Mesothelial cell of epicardium (in vitro differentiated cells): ENCODE data around the gene PLEKHG3. TPM values are rescaled to one million over a fixed set of nuclear protein-coding genes. Genes with fewer than 3 reads are reported as not detected.
"Not testable (repeated sequence)": the region's sequence is repeated elsewhere in the genome, so short reads cannot be mapped to it uniquely, and the experiment has no call there.

ENCODE experiments used
- DNase-seq, 2 experiments: peaks; one replicate each; pipeline ENCODE4 v3.0.0; 2021; ENCODE audit warnings: low spot score in 2 of 2; ENCODE audit not compliant: unreplicated experiment in 2 of 2
- H3K27ac Mint-ChIP-seq: 2 replicates; pipeline ENCODE4 v1.8.0; 2021; ENCODE audit warnings: mixed read lengths
- H3K27me3 Mint-ChIP-seq: 2 replicates; pipeline ENCODE4 v1.8.0; 2021; ENCODE audit warnings: low read depth, mixed read lengths
- H3K36me3 Mint-ChIP-seq: 2 replicates; pipeline ENCODE4 v1.8.0; 2021; ENCODE audit warnings: mixed read lengths
- H3K4me1 Mint-ChIP-seq: 2 replicates; pipeline ENCODE4 v1.8.0; 2021; ENCODE audit warnings: mixed read lengths
- H3K4me3 Mint-ChIP-seq: 2 replicates; pipeline ENCODE4 v1.8.0; 2021; ENCODE audit warnings: mild to moderate bottlenecking, moderate library complexity, mixed read lengths
- H3K9me3 Mint-ChIP-seq: 2 replicates; pipeline ENCODE4 v1.8.0; 2021; ENCODE audit warnings: mixed read lengths
- CTCF ChIP-seq: fragments of 200-600 bp; sonication (generic); IDR thresholded peaks from one replicate; pipeline ENCODE4 v1.5.0; 2021; ENCODE audit warnings: antibody characterized with exemption; ENCODE audit not compliant: unreplicated experiment
- total RNA-seq: library from RNA; stranded (reverse); gene quantifications from 3 replicates; pipeline ENCODE4 v1.2.1, GENCODE V29; 2021

The PLEKHG3 gene
- total RNA-seq = 141 to 142 TPM (median 142 TPM) in 3 replicates

DNA sequence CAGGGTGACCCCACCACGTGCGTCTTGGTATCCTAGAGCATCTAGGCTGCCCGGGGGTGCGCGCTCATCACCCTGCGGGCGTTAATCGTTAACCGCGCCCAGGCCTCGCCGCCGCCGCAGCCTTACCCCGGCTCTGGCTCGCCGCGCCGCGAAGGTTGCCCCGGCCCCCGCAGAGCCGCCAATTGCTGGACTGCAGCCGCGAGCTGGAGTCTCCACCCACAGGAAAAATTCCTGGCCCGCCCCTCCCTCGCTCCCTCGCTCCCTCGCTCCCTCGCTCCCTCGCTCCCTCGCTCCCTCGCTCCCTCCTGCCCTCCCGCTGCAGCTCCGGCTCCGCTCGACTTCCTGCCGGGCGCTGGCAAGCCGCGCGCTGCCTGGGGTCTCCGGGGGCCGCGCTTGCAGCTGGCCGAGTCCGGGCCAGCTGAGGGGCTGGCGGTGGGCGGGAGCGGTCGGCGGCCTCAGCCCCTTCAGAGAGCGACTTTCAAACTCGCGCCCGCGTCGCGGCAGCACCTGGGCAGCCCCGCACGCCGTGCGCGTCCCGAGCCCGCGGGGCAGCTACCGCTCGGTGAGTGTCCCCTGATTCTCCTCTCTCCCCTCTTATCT lies at the start of gene PLEKHG3:
Gene PLEKHG3 (plus strand): TSS at position 282 of the 600 bp plus-strand sequence. CDS start 23,208 bp downstream, outside the sequence.
- Mint-ChIP-seq H3K9me3 (no peaks in the 10 kb centered on the region), H3K27me3 (no peaks in the 10 kb centered on the region), H3K36me3 (no peaks in the 10 kb centered on the region), H3K4me1 (peaks cover 66% of the 10 kb centered on the region), H3K27ac (peak within 1 kb of the TSS; percentile 96), H3K4me3 (peak within 1 kb of the TSS; percentile 83)
- TF ChIP-seq CTCF = no peak
- peak; percentile 75 to 84 for DNase-seq

DNA sequence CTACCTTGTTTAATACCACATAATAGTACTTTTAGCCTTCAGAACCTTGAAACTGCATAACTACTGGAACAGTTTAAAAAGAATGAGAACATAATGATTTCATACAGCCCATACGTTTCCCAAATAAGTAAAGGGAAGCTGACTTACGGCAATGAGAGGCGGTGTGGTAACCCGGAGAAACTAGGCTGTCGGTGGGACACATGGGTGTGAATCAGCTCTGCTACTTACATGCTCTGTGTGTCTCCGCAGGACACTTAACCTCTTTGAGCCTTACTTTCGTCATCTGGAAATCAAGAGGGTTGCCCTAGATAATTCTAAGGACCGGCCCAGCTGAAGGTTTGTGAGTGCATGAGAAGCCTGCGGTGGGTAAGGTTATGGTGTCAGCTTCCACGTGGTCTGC lies 49.3 kb upstream of the PLEKHG3 start:
- Mint-ChIP-seq H3K36me3 (no peaks in the 10 kb centered on the region), H3K4me1 (peaks cover 8% of the 10 kb centered on the region), H3K4me3 (no peak overlapping the region), H3K27me3 (no peaks in the 10 kb centered on the region), H3K9me3 (peaks cover 3% of the 10 kb centered on the region), H3K27ac (no peak overlapping the region)
- TF ChIP-seq CTCF = no peak
- DNase-seq = no peak

DNA sequence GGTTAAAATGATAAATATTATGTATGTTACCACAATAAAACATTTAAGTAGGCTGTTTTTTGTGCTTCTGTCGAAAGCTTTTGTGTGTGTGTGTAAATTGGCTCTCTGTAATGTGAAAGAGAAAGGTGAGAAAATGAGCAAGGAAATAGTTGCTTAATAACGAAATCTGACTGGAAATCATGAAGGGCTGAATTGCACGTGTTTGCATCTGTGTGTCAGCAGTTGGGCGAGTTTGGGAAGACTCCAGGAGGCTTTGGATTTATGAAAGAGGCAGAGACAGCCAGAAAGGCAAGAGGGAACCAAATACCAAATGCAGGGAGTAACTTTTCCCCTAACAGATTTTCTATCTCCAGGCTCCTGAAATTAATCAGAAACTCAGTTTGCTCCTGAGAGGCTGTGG lies 47.2 kb upstream of the PLEKHG3 start:
- Mint-ChIP-seq H3K36me3 (no peaks in the 10 kb centered on the region), H3K4me3 (no peak overlapping the region), H3K27me3 (no peaks in the 10 kb centered on the region), H3K4me1 (peaks cover 13% of the 10 kb centered on the region), H3K27ac (peak overlapping the region; percentile 87), H3K9me3 (peaks cover 3% of the 10 kb centered on the region)
- no peak for TF ChIP-seq CTCF
- no peak for DNase-seq

GRCh38 chr14:64658201-64658600 lies 46.0 kb upstream of the PLEKHG3 start:
- H3K27me3 Mint-ChIP-seq = no peaks in the 10 kb centered on the region
- TF ChIP-seq CTCF = no peak
- no peaks in the 10 kb centered on the region for H3K36me3 Mint-ChIP-seq
- H3K9me3 Mint-ChIP-seq = no peaks in the 10 kb centered on the region
- H3K4me3 Mint-ChIP-seq = no peak overlapping the region
- no peak for DNase-seq
- H3K27ac Mint-ChIP-seq = no peak overlapping the region
- H3K4me1 Mint-ChIP-seq = peaks cover 19% of the 10 kb centered on the region

DNA sequence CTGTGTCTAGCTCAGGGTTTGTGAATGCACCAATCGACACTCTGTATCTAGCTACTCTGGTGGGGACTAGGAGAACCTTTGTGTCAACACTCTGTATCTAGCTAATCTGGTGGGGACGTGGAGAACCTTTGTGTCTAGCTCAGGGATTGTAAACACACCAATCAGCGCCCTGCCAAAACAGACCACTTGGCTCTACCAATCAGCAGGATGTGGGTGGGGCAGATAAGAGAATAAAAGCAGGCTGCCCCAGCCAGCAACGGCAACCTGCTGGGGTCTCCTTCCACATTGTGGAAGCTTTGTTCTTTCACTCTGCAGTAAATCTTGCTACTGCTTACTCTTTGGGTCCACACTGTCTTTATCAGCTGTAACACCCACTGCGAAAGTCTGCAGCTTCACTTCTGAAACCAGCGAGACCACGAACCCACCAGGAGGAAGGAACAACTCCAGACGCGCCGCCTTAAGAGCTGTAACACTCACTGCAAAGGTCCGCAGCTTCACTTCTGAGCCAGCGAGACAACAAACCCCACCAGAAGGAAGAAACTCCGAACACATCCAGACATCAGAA lies 45.4 kb upstream of the PLEKHG3 start:
- H3K4me3 Mint-ChIP-seq, H3K27ac Mint-ChIP-seq, H3K36me3 Mint-ChIP-seq, H3K9me3 Mint-ChIP-seq, H3K27me3 Mint-ChIP-seq, DNase-seq: not testable (repeated sequence)
- peaks cover 21% of the 10 kb centered on the region for H3K4me1 Mint-ChIP-seq

DNA sequence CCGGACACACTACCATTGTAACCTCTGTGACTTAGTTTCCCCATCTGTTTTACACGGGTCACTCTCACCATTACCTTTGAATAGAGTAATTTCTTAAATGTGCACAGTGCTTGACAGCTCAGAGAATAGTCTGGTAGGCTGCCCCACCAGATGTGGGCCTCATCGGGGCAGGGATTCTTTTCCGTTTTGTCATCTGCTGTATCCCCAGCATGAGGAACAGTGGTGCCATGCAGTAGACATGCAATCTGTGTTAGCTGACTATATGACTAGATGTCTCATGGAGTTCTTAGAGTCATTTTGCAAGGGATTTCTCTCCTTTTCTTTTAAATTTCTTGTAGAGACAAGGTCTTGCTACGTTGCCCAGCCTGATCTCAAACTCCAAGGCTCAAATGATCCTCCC lies 44.9 kb upstream of the PLEKHG3 start:
- no peak for TF ChIP-seq CTCF
- Mint-ChIP-seq H3K27me3 (no peaks in the 10 kb centered on the region), H3K27ac (no peak overlapping the region), H3K36me3 (no peaks in the 10 kb centered on the region), H3K4me3 (no peak overlapping the region), H3K4me1 (peaks cover 18% of the 10 kb centered on the region), H3K9me3 (no peaks in the 10 kb centered on the region)
- no peak for DNase-seq
